A549 treated with ZK216348 at 1 μM for 4 hours (cell line): Measurements from ENCODE around the gene NPAS3. TPM values are rescaled to one million over a fixed set of nuclear protein-coding genes. Genes with fewer than 3 reads are reported as not detected.

Experiments used
- total RNA-seq: library from RNA; stranded (reverse); fragments of 200-300 nt; extraction: Qiagen RNA extraction; gene quantifications from 5 replicates; pipeline ENCODE4 v1.2.3, GENCODE V29; 2022; ENCODE audit warnings: low read depth

Gene NPAS3
- total RNA-seq: not detected in 5 replicates

GRCh38 chr14:32938719-32939253 is at the start of gene NPAS3:
Gene NPAS3 (plus strand): TSS chr14:32938879.

